DMS153 treated with DMSO at 0.1 percent for 48 hours (cell line): ENCODE data around the gene TMEM59L.

Experiments
- DNase-seq: peaks from one replicate; lab custom pipeline; 2025; ENCODE audit not compliant: unreplicated experiment; lab: John Stamatoyannopoulos, UW

Gene TMEM59L

GRCh38 chr19:18608102-18608804 lies 4.4 kb upstream of the TMEM59L start:
- DNase-seq = no peak

GRCh38 chr19:18608805-18609716 lies 3.6 kb upstream of the TMEM59L start:
- no peak for DNase-seq

- no peak for DNase-seq
Observed at GRCh38 chr19:18609717-18610051, 3.0 kb upstream of the TMEM59L start.

GRCh38 chr19:18610245-18610555 lies 2.5 kb upstream of the TMEM59L start:
- no peak for DNase-seq

GRCh38 chr19:18610556-18611326 lies 1.9 kb upstream of the TMEM59L start:
- no peak for DNase-seq

- DNase-seq = no peak
Observed at GRCh38 chr19:18611327-18612050, 1.2 kb upstream of the TMEM59L start.

GRCh38 chr19:18612051-18612771 lies 459 bp upstream of the TMEM59L start:
- DNase-seq = no peak

- no peak for DNase-seq
Observed at GRCh38 chr19:18613589-18614234, 1.0 kb downstream of the TMEM59L start.

- DNase-seq = no peak
Observed at GRCh38 chr19:18616023-18616422, 3.4 kb downstream of the TMEM59L start.

- no peak for DNase-seq
Observed at GRCh38 chr19:18617562-18617961, 4.9 kb downstream of the TMEM59L start.

- no peak for DNase-seq
Observed at GRCh38 chr19:18618236-18618635, 5.6 kb downstream of the TMEM59L start.

- DNase-seq = no peak
Observed at GRCh38 chr19:18620311-18620710, 7.6 kb downstream of the TMEM59L start.

DNA sequence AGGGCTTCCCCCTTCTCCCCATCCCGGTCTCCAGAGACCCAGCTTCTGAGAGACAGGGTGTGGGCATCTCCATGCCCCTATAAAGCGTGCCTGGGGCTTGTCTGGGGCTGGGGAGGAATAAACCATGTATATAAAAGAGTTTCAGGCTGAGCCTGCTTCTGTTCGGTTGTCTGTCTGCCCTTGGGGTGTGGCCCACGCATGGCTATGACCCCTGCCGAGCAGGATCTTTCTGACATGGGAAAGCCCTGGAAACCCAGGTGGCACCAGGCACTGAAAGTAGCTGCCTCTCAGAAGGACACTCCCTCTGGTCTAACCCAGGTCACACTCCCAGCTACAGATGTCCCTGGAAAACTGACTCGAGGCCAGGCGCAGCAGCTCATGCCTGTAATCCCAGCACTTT lies 8.2 kb downstream of the TMEM59L start:
- DNase-seq = no peak

GRCh38 chr19:18626906-18627305 lies 14.2 kb downstream of the TMEM59L start:
- no peak for DNase-seq

- no peak for DNase-seq
Observed at GRCh38 chr19:18629166-18630088, 16.8 kb downstream of the TMEM59L start.

- no peak for DNase-seq
Observed at GRCh38 chr19:18633321-18633720, 20.7 kb downstream of the TMEM59L start.

DNA sequence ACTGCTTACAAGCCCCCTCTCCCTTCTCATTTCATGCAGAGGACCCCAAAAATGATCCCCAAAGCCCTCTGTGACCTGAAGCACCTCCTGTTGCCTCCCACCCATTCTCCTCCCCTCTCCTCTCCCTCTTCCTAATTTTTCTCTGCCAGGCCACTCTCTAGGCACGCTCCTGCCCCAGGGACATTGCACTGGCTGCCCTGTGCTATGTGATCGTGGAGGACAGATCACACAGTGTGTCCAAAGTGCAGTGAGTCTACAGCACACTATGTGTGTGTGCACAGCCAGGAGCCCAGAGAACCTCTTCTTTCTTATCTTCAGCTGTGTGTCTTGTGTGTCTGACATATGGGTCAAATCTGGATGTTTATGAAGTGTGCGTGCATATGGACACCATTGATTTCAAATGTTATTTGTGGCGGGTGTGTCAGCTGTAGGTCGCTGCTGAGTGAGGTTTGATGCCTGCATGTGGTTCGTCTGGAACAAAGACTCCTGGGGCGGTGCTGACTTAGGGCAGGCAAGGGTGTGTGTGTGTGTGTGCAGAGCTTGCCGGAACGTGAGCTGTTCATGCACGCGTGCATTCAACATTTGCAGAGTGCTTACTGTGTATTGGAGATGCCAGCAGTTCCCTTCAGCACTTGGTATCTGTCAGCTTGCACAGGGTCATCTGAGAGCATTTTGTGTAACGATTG lies 22.1 kb downstream of the TMEM59L start:
- DNase-seq = no peak

DNA sequence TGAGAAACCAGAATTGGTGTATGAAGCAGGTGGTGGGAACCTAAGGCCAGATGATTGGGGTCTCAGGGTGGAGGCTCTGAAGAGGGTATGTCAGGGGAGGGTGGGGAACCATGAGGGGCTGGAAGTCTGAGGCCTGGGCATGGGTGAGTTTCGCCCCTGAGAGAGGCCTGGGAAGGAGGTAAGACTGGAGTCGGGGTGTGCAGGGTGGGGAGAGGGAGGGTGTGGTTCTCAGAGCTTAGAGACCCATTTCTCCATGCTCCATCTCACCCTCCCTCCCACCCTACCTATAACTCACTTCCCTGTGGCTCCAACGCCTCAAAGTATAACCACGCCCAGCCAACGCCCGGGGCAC lies 23.1 kb downstream of the TMEM59L start:
- DNase-seq = no peak
